ENCODE measurements around the gene SLC35E1.

Gene SLC35E1

GRCh38 chr19:16540948-16541347 lies 31.3 kb downstream of the SLC35E1 start:
- TF ChIP-seq CTCF (IDR thresholded peaks at IDR 0.05; ENCODE audit: control extremely low read depth, extremely low read depth, low read depth, missing control alignments), result no peak
- CTCF ChIA-PET, result interaction anchor here (1.9 kb wide), 1 partner anchor 15 kb away, joined by 4 read pairs; no protein-coding TSS in a partner anchor
- POLR2A ChIA-PET, result interaction anchor here (0.6 kb wide), 1 partner anchor 18 kb away, joined by 3 read pairs; no protein-coding TSS in a partner anchor
- no peak for DNase-seq (ENCODE audit: extremely low spot score)

GRCh38 chr19:16537111-16537510 lies 35.1 kb downstream of the SLC35E1 start:
- no peak for TF ChIP-seq CTCF (IDR thresholded peaks at IDR 0.05; ENCODE audit: control extremely low read depth, extremely low read depth, low read depth, missing control alignments)
- DNase-seq (ENCODE audit: extremely low spot score), result no peak
- ChIA-PET CTCF (interaction anchor here (1.4 kb wide), 1 partner anchor 9 kb away, joined by 5 read pairs; no protein-coding TSS in a partner anchor), POLR2A (no interaction called here)

GRCh38 chr19:16536130-16536529 lies 36.1 kb downstream of the SLC35E1 start:
- POLR2A ChIA-PET, result no interaction called here
- no peak for TF ChIP-seq CTCF (IDR thresholded peaks at IDR 0.05; ENCODE audit: control extremely low read depth, extremely low read depth, low read depth, missing control alignments)
- CTCF ChIA-PET, result interaction anchor here (1.4 kb wide), 1 partner anchor 9 kb away, joined by 4 read pairs; no protein-coding TSS in a partner anchor
- DNase-seq (ENCODE audit: extremely low spot score), result no peak

GRCh38 chr19:16535381-16535780 lies 36.8 kb downstream of the SLC35E1 start:
- no peak for DNase-seq (ENCODE audit: extremely low spot score)
- TF ChIP-seq CTCF (IDR thresholded peaks at IDR 0.05; ENCODE audit: control extremely low read depth, extremely low read depth, low read depth, missing control alignments), result no peak
- POLR2A ChIA-PET, result no interaction called here
- CTCF ChIA-PET, result interaction anchor here (1.4 kb wide), 1 partner anchor 8 kb away, joined by 4 read pairs; no protein-coding TSS in a partner anchor

GRCh38 chr19:16532440-16533234 lies 39.6 kb downstream of the SLC35E1 start:
- ChIA-PET CTCF (no interaction called here), POLR2A (interaction anchor here (0.5 to 1.0 kb wide), 2 partner anchors 18 to 84 kb away, joined by 3 to 5 read pairs; no protein-coding TSS in a partner anchor)
- no peak for TF ChIP-seq CTCF (IDR thresholded peaks at IDR 0.05; ENCODE audit: control extremely low read depth, extremely low read depth, low read depth, missing control alignments)
- no peak for DNase-seq (ENCODE audit: extremely low spot score)

- no peak for TF ChIP-seq CTCF (IDR thresholded peaks at IDR 0.05; ENCODE audit: control extremely low read depth, extremely low read depth, low read depth, missing control alignments)
- ChIA-PET CTCF (no interaction called here), POLR2A (no interaction called here)
- no peak for DNase-seq (ENCODE audit: extremely low spot score)
These were observed 40.9 kb downstream of the SLC35E1 start for GRCh38 chr19:16531380-16531669.
